SK-N-DZ (cell line): ENCODE data around the gene CTRB2.
A peak's percentile ranks its signal among the peaks of the same experiment; 100 is the strongest.
"Not testable (repeated sequence)": the region's sequence is repeated elsewhere in the genome, so short reads cannot be mapped to it uniquely, and the experiment has no call there.

Source experiments
- DNase-seq: peaks from one replicate; pipeline ENCODE4 v3.0.0-alpha.2; 2015; ENCODE audit warnings: low spot score

Gene CTRB2

DNA sequence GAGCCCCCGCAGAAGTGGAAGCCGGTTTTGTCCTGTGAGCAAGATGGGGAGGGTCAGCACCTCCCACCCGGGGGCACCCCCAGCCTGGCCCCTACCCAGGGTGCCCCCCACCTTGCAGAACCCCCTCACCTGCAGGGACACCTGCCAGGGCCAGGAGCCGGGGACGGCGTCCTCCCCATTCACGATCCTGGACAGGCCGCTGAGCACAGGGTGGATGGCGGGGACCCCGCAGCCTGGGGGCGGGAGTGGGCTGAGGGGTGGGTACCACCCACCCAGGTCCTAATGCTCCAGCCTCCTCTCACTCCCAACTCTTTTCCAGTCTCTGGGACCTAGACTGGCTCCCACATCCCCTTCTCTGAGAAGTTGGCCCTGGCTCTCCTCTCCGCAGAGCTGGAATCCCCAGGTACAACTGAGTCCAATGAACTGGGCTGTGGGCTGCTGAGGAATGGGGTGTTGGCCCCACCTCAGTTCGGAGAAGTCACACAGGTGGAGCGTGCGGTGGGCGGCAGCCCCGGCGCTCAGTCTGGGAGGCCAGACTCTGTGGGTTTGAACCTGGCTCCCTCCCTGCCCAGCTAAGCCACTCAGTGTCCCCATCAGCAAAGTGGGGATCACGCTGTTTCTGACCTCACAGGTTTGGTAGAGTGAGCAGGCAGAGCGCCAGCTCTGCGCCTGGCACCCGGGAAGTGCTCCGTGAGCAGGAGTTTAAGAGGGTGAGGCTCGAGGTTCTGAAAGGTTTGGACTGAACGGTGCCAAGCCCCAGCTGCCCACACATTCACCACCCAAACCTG is 806 bp downstream of the CTRB2 start:
- DNase-seq = not testable (repeated sequence)

DNA sequence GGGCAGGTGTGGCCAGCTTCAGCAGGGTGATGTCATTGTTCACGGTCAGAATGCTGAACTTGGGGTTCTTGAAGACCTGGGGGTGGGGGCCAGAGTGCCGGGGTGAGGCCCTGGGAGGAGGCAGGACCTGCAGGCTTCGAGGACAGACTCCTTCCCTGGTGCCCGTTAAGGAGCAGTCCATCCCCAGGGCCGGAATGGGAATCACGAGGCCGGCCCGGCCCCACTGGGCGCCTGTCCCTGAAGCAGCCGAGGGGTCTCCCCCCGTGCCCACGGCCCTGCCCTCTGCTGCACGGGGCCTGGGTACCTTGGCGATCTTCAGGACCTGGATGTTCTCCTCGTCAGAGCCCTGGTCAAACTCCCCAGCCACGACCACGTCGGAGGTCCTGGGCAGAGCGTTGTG is 1.5 kb downstream of the CTRB2 start:
- not testable (repeated sequence) for DNase-seq

DNA sequence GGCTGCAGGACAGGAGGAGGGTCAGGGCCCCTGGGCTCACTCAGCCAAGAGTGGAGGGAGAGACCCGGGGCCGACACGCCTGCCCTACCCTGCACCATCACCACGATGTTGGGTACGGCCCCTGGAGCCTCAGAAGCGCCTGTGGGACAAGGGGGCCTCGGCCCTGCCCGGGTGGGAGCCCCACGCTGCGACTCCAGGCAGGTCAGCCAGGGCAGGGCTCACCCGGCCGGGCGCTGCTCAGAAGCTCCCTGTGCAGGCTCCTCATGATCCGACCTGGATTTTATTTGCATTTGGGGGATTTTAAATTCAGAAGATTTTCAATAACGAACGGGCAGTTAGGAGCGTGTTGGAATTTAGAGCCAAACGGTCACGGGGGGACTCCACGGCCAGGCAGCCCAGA is 2.1 kb downstream of the CTRB2 start:
- DNase-seq = not testable (repeated sequence)

DNA sequence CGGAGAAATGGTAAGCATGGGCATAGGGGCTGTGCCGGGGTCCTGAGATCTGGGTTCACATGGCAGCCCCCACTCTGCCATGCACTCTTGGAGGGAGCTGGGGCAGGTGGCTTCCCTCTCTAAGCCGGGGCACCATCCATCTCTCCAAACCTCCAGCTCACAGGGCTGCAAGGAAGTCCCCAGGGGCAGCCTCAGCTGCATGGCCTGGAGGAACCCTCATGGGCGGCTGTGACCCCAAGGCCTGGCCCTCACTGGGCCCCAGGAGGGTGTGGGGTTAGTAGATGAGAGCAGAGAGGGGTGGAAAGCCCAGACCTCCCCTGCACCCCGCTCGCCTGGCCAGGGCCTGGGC is 2.6 kb downstream of the CTRB2 start:
- no peak for DNase-seq

DNA sequence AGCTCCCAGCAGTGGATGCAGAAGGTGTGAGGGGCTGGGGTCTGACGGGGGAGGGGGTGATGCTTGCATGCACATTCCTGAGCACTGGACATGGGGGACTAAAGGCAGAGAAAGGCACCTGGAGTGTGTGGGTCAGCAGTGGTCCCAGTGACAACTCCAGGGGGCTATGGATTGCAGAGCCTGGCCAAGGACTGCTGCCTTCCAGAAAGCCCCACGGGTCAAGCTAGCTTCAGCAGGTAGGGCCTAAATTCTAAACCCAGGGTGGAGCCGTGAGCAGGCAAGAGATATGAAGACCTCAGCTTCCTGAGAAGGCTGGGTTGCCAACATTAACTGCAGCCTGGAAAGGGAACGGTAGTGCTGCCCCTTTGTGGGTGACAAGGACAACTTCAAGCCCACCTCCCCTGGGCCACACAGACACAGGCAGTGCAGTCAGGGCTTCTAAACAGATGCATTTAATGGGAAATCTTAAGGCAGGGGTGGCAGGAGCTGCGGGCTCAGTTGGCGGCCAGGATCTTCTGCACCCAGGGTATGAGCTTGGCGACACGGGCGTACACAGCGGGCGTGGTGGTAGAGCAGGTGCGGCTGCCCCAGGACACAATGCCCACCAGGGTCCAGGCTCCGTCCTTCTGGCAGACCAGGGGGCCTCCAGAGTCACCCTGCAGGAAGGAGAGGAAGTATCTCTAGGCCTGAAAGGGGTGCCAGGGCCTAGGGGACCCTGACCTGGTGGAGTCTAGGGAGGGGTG is 3.1 kb downstream of the CTRB2 start:
- DNase-seq = no peak

DNA sequence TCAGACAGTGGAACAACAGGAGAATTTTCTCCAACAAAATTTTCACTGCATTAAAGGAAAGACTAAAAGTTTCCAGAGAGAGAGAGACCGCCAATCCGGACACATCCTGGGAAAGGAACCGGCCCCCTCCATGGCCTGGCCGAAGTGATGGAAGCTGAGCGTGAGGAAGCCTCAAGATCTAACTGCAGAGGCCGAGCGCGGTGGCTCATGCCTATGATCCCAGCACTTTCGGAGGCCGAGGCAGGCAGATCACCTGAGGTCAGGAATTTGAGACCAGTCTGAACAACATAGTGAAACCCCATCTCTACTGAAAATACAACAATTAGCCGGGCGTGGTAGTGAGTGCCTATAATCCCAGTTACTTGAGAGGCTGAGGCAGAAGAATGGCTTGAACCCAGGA is 3.9 kb downstream of the CTRB2 start:
- no peak for DNase-seq

DNA sequence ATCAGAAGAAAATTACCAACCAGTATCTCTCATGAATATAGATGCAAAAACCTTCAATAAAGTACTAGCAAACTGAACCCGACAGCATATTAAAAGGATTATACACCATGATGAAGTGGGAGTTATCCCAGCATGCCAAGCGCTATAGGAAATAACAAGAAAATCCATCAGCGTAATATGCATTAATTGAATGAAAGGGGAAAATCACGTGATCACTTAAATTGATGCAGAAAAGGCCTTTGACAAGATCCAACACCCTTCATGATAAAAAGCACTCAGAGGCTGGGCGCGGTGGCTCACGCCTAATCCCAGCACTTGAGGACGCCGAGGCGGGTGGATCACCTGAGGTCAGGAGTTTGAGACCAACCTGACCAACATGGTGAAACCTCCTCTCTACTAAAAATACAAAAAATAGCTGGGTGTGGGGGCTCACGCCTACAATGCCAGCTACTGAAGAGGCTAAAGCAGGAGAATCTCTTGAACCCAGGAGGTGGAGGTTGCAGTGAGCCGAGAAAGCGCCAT is 4.8 kb downstream of the CTRB2 start:
- no peak for DNase-seq

DNA sequence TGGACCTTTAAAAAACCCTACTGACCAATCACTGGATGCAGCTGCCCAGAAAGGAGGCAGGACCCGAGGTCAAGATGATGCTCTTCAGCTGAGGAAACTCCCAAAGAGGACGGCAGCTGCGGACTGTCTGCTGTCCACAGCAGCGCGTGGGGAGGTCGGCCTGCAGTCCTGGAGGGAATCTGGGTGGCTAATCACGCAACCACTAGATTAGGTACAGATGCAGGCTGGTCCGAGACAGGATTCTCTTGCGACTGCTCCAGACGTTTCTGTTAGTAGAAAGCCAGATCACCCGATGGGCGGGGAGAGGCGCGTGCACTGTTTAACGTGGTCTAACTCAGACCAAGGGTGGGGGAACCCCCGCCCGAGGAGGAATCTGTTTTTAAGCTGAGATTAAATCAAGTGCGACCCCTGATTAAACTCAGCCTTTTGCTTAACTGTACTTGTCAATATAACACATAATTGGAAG is 8.8 kb downstream of the CTRB2 start:
- peak; percentile 73 for DNase-seq

DNA sequence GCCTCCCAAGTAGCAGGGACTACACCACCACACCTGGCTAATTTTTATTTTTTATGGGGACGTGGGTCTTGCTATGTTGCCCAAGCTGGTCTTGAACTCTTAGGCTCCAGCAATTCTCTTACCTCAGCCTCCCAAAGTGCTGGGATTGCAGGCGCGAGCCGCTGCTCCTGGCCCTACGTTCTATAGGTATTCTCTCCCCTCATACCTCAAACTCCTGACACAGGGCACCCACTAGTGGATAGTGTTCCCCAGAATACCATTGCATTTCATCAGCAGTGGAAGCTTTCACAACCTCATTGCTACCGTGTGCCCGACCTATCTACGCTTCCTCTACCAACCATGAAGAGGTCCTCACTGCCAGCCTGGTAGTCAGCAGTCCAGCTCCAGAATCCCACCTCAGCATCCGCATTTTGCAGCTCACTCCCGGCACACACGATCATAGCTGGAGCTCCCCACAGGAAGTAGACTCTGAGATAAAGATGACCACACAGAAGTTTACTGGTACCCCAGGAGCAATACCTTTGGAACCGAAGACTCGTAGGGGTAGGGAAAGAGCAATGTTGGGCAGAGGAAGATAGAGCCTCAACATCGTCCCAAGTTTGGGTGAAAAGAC is 9.3 kb downstream of the CTRB2 start:
- DNase-seq = peak; percentile 59

DNA sequence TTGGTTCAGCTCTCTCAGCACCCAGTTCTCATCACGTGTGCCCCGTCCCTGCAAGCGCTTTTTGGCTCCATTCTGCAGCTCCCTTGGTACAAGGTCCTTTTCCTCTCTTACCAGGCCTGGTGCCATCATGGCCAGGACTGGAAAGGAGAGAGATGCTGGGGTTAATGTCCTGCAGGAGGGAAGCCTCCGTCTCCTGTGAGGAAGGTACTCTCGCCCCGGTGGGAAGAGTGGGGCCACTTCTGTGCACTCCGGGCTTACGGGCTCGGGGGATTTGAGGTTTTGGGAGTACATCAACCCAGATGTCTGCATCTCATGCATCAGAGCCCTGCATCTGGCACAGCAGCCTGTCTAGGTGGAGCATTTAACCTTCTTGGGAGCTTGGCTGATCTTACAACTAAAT is 10.1 kb downstream of the CTRB2 start:
- DNase-seq = no peak

DNA sequence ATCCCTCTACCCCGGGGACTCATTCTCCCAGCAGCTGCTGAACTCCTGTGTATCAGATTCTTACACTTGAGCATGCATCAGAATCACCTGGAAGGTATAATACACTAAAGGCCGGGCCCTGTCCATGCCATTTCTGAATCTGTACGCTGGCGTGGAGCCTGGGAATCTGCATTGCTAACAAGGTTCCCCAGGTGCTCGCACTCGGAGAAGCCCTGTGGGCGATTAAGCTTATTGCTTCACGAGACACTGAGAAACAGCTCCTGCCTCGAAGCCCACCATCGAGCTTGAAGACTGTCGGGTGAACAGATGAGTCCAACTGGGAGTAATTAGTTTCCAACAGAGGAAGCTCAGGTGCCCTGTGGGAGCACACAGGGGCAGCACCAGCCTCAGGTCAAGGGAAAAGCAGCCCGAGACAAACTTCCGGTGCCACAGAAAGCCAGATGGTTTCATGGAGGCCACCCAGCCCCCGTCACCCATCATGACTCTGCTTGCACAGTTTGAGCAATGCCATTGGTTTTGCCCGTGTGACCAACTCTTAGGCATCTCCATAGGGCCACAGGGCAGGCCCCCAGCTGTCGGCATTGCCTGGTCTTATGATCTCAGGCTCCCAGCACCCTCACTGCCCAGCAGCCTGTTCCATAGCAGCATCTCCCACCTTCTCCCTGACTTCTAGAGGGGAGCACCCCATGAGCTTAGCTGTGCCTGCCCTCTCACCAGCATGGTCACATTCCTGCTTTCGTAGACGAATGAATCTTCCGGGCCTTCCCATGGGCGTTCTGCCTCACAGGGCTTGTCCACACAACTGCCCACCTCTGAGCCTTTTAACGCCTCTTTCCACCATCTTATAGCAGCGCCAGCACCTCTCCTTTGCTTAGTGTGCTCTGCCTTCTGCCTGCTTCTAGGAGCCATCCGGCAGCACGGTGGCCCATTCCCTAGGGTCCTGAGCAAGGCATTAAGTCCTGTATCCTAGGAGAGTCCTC is 10.9 kb downstream of the CTRB2 start:
- DNase-seq = no peak

DNA sequence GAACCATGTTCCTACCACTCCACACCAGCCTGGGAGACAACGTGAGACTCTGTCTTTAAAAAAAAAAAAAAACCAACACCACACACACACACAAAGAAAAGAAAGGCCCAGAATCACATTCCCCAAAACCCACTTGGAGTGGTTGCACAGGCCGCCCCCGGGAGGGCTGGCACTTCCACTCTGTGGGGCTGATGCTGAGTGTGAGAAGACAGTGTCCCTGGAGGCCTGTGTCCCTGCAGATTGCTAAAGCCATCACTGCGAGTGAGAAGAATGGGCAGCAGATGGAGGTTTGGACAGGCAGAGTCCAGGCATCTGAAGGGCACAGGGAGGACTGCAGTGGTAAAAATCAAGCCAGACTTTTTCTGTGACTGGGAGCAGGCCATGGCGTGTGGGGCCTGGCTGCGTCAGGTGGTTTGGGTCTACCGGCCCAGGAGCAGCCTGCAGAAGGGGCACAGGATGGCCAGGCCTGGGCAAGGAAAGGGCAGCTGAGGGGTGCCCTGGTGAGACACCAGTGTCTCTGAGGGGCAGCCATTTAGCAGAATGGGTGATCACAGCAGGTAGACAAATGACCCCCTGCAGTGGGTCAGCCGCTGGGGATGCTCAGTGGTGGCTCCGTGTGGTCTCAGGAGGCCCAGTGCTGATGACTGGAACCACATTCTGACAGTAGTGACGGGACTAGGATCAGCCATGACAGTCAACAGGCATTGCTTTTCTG is 13.1 kb downstream of the CTRB2 start:
- no peak for DNase-seq

DNA sequence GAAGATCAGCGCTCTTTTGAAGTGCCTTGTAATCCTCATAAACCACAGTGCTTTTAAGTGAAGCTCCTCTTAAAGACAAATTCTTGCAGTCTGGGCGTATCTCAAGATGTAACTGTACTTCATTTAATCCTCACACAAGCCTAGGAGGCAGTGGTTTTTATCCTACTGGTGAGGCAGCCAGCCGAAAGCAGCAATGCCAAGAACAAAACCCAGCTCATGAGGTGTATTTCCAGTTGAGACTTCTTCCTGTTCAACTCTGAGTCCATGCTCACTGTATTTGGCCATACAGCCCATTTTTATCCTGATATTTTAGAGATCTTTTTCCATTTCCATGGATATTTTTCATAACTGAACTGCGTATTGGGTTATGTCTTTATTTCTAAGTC is 13.7 kb downstream of the CTRB2 start:
- no peak for DNase-seq

DNA sequence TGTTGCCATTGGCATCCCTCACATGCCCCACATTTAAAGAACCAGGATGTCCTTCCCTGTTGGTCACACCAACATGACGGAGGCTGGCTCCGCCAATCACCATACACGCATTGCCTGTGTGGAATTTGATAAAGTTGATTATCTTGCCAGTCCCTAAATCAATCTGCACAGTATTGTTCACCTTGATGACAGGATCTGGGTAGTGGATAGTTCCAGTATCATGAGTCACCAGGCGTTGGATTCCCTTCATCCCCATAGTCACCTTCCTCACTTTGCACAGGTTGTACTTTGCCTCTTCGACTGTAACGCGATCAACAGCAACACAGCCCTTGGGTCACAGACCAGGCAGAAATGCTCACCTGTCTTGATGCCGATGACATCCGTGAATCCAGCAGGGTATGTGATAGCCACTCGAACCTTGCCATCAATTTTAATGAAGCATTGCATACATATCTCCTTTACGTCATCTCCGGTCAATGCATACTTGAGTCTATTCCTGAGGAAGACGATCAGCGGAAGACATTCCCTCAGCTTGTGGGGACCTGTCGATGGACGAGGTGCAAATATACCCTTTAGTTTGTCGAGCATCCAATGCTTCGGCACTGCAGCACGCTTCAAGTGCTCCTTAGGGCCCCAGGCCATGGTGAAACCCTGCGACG is 14.2 kb downstream of the CTRB2 start:
- DNase-seq = no peak

DNA sequence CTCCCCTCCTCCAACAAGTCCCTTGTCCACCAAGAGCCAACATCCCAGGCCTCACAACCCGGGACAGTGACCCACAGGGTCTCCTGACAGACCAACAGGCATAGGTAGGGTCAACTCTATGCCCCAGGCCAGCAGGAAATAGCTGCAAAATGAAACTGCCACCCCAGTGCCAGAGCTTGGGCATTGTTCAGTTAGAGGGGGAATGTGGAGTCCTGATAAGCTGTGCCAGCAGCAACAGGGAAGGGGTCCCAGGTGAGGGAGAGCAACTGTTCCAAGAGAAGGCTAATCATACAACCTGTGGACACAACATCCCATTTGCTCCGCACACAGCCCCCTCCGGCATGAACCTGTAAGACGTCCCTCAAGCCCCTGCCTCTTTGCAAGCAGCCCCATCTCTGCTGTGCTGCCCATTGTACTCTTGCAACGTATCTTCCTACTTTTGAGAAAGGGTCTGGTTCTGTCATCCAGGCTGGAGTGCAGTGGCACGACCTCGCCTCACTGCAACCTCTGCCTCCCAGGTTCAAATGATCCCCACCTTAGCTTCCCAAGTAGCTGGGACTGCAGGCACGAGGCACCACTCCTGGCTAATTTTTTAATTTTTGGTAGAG is 17.2 kb downstream of the CTRB2 start:
- DNase-seq = no peak

DNA sequence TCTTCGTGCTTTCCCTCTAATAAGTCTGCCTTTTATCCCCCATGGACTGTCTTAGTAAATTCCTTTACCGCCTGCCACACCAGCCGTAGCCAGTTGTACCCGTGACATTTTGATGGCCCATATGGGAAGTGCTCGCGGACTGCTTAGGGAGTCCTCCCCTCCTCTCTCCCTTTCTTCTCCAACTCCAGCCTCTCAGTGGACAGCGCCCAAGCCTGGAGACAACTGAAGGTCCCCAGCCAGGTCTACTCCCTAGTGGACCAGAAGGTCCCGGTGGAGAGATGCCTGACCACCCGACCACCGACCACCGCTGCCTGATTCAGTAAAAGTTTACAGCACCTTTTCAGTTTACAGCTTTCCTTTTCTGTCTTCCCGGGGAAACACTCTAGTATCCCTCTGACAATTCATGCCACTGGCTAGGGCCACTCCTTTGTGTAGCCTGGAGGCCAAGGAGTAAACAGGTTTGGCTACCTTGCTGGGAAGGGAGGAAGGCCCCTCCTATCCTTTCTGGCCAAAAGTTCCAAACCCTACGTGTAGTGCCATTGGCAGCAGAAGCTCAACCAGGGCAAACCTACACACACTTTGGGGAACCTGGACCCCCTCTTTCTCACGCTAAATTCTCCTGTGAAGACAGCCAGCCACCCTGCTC is 18.0 kb downstream of the CTRB2 start:
- no peak for DNase-seq

DNA sequence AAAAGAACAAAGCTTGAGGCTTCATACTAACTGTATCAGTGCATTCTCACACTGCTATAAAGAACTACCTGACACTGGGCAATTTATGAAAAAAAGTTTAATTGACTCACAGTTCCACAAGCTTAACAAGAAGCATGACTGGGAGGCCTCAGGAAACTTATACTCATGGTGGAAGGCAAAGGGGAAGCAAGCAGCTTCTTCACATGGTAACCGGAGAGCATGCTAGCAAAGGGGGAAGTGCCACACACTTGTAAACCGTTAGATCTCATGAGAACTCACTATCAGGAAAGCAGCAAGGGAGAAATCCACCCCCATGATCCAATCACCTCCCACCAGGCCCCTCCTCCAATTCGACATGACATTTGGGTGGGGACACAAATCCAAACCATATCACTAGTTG is 25.3 kb downstream of the CTRB2 start:
- DNase-seq = no peak

DNA sequence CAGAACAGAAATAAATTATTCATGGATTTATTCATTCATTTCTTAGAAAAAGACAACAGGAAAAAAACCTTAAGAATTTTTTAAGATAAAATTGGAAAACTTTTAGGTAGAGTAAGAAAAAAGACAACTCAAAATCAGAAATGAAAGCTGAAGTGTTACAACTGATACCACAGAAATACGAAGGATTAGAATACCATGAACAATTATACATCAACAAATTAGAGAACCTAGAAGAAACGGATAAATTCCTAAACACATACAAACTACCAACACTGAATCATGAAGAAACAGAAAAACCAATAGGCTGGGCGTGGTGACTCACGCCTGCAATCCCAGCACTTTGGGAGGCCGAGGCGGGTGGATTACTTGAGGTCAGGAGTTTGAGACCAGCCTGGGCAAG is 27.8 kb downstream of the CTRB2 start:
- DNase-seq = no peak

DNA sequence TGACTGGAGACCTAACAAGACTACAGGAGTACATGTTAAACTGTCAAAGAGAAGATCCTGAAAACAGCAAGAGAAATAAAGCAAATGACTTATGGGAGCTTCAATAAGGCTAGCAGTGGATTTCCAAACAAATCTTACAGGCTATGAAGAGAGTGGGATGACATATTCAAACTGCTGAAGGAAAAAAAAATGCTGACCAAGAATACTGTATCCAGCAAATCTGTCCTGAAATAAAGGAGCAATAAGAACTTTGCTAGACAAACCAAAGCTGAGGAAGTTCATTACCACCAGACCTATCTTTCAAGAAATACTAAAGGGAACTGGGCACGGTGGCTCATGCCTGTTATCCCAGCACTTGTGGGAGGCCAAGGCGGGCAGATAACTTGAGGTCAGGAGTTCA is 30.0 kb downstream of the CTRB2 start:
- DNase-seq = no peak
